ENCODE data around the gene MEIS3. TPM values are rescaled to one million over a fixed set of nuclear protein-coding genes. Genes with fewer than 3 reads are reported as not detected.

Gene MEIS3
- total RNA-seq, 6 donors from 2014 or later: 1.7 to 7.1 (median 3.8) TPM; not detected in 1

DNA sequence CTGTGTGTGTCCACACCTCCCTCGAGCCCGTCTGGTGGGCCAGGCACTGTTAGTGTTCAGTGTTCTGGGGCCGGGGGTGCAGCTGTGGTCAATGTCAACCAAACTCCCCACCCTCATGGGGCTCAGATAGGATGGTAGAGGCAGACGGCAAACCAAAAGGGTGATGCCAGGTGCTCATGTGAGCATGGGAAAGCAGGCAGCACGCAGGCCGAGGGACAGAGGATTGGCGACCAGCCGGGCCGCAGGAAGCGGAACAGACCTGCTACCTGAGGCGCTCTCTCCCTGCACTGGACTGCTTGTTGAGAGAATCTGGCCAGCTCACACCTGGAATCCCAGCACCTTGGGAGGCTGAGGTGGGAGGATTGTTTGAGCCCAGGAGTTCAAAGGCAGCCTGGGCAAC, 41.1 kb downstream of the MEIS3 start:
- no peak for TF ChIP-seq EP300 (IDR thresholded peaks at IDR 0.05)
- TF ChIP-seq POLR2A (IDR thresholded peaks at IDR 0.05): no peak
- TF ChIP-seq, protein P1, sequence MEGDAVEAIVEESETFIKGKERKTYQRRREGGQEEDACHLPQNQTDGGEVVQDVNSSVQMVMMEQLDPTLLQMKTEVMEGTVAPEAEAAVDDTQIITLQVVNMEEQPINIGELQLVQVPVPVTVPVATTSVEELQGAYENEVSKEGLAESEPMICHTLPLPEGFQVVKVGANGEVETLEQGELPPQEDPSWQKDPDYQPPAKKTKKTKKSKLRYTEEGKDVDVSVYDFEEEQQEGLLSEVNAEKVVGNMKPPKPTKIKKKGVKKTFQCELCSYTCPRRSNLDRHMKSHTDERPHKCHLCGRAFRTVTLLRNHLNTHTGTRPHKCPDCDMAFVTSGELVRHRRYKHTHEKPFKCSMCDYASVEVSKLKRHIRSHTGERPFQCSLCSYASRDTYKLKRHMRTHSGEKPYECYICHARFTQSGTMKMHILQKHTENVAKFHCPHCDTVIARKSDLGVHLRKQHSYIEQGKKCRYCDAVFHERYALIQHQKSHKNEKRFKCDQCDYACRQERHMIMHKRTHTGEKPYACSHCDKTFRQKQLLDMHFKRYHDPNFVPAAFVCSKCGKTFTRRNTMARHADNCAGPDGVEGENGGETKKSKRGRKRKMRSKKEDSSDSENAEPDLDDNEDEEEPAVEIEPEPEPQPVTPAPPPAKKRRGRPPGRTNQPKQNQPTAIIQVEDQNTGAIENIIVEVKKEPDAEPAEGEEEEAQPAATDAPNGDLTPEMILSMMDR (IDR thresholded peaks at IDR 0.05): no peak
- TF ChIP-seq POLR2AphosphoS5 (IDR thresholded peaks at IDR 0.05): no peak
- peaks cover 0 to 10% (median 4%) of the 10 kb centered on the region in 4 donors for H3K4me1 ChIP-seq
- H3K9me3 ChIP-seq: no peaks in the 10 kb centered on the region
- no peaks in the 10 kb centered on the region for H3K27me3 ChIP-seq
- no peak overlapping the region for H3K27ac ChIP-seq
- H3K4me3 ChIP-seq: no peak overlapping the region
- no peak for DNase-seq
- ATAC-seq (ENCODE audit: low FRiP score in 2 of 2): no peak
- 89 to 93% methylated on average over 11 of the region's 11 CpGs for WGBS, 2 donors
- peaks cover 26 to 91% (median 83%) of the 10 kb centered on the region in 4 donors for H3K36me3 ChIP-seq

DNA sequence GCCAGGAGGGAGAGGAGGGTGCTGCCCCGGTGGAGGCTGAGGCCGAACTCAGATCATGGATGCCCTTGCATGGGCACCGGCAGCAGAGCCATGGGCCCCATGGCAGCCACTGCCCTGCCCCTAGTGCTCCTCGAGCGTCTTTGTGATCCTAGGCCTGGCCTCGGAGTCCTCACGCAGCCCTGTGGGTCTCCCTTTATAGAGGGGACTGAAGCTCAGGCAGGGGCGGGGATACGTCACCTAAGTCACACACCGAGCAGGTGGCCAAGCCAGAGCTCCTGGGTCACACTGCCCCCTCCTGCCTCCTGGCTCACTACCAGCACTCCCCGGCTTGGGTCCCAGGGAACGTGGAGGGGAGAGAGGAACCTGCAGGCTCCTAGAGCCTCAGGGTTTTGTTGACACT, 41.5 kb downstream of the MEIS3 start:
- Histone ChIP-seq H3K27me3 (no peaks in the 10 kb centered on the region), H3K36me3 (peaks cover 26 to 96% (median 87%) of the 10 kb centered on the region in 4 donors)
- 78% methylated on average over 9 of the region's 12 CpGs; no CpG with 5 or more reads in 1 of the 2 donors for WGBS, 2 donors

DNA sequence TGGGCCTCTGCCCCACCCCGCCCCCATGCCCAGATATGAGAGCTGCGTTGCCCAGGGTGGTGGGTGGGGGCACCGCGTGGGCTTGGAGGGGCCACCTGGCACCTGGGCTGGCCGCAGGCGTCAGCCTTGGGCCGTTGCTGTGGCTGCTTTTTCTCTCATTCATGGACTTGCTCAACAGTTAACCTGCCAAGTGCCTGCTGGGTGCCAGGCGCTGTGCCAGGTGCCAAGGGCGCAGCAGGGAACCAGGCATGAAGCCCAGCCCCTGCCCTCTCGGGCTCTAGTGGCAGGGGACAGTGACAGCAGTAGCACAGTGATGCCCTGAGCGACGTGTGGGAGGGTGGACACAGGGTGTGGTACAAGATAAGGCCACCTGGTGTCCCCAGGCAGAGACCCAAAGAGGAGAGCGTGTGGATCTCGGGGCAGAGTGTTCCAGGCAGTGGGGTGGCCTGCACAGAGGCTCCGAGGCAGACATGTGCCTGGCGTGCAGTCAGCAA, 42.1 kb downstream of the MEIS3 start:
- no peak for TF ChIP-seq POLR2A (IDR thresholded peaks at IDR 0.05)
- TF ChIP-seq, protein P1 (IDR thresholded peaks at IDR 0.05): no peak
- no peak for TF ChIP-seq EP300 (IDR thresholded peaks at IDR 0.05)
- no peak for TF ChIP-seq POLR2AphosphoS5 (IDR thresholded peaks at IDR 0.05)
- Histone ChIP-seq H3K9me3 (no peaks in the 10 kb centered on the region), H3K36me3 (peaks cover 26 to 99% (median 91%) of the 10 kb centered on the region in 4 donors), H3K27me3 (no peaks in the 10 kb centered on the region), H3K4me1 (peaks cover 0 to 10% (median 2%) of the 10 kb centered on the region in 4 donors), H3K4me3 (no peak overlapping the region), H3K27ac (peak overlapping the region in 1 of 4 donors; percentile 16)
- ATAC-seq (ENCODE audit: low FRiP score in 2 of 2): no peak
- 91 to 92% methylated on average over 15 to 16 of the region's 16 CpGs for WGBS, 2 donors
- DNase-seq: no peak

More for the DNA sequence above, 41.5 kb downstream of the MEIS3 start:
- DNase-seq (no peak), ATAC-seq (ENCODE audit: low FRiP score in 2 of 2) (no peak)
- Histone ChIP-seq H3K27ac (no peak overlapping the region), H3K4me1 (peaks cover 0 to 10% (median 3%) of the 10 kb centered on the region in 4 donors), H3K9me3 (no peaks in the 10 kb centered on the region), H3K4me3 (no peak overlapping the region)
- TF ChIP-seq POLR2AphosphoS5 (IDR thresholded peaks at IDR 0.05): no peak
- TF ChIP-seq, protein P1 (IDR thresholded peaks at IDR 0.05): no peak
- no peak for TF ChIP-seq EP300 (IDR thresholded peaks at IDR 0.05)
- TF ChIP-seq POLR2A (IDR thresholded peaks at IDR 0.05): no peak

DNA sequence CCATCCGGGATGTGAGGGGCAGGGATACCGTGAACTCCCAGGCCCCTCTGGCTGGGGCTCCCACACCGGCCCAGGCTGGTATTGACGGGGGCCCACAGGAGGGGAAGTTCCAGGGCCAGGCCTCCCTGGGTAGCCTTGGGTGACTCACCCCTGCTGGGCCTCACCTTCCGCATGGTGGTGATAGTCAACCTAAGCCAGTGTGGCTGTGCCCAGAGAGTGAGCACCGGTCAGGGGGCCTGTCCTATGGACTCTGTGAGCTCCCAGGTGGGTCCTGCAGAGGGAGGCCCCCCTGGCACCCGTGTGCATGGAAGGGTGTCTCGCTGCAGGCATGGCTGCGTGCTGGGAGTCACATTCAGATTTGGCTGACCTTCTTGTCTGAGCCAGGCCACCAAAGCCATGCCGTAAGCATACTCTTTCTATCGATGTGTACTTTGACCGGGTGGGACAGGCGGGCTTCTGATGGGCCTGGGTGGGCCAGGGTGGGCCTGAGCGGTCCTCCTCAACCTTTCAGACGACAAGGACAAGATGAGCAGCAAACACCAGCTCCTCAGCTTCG, 42.7 kb downstream of the MEIS3 start:
- 94% methylated on average over 10 to 13 of the region's 16 CpGs for WGBS, 2 donors
- Histone ChIP-seq H3K27me3 (no peaks in the 10 kb centered on the region), H3K27ac (peak overlapping the region in 1 of 4 donors; percentile 16), H3K9me3 (no peaks in the 10 kb centered on the region), H3K4me1 (peaks cover 0 to 5% (median 0%) of the 10 kb centered on the region in 4 donors), H3K4me3 (no peak overlapping the region), H3K36me3 (peaks cover 26 to 99% (median 89%) of the 10 kb centered on the region in 4 donors)
- DNase-seq (no peak), ATAC-seq (ENCODE audit: low FRiP score in 2 of 2) (peak in 1 of 2 donors; percentile 15)
- TF ChIP-seq, protein P1 (IDR thresholded peaks at IDR 0.05): no peak
- TF ChIP-seq EP300 (IDR thresholded peaks at IDR 0.05): no peak
- no peak for TF ChIP-seq POLR2AphosphoS5 (IDR thresholded peaks at IDR 0.05)
- TF ChIP-seq POLR2A (IDR thresholded peaks at IDR 0.05): no peak

All from upper lobe of left lung (tissue), 6 donors.